K562 (cell line): ENCODE measurements around the gene THAP12. TPM values are rescaled to one million over a fixed set of nuclear protein-coding genes. Genes with fewer than 3 reads are reported as not detected.

Source experiments
- BACH1 ChIP-seq: fragments of 200-800 bp; sonication (Bioruptor generic); IDR thresholded peaks from 2 replicates; pipeline ENCODE4 v1.6.1; 2016; ENCODE audit warnings: missing genetic modification characterization, missing compliant biosample characterization
- CBFA2T2 ChIP-seq: fragments of 450-650 bp; conservative IDR thresholded peaks from 2 replicates; pipeline ENCODE4 v1.6.1; 2017; ENCODE audit warnings: mild to moderate bottlenecking
- CCNT2 ChIP-seq: IDR thresholded peaks from 2 replicates; pipeline ENCODE4 v1.6.1; 2011; ENCODE audit warnings: borderline replicate concordance, low read depth, mild to moderate bottlenecking, moderate library complexity, mixed read lengths, low read length; ENCODE audit not compliant: insufficient read length; ENCODE audit errors: extremely low read depth
- DDX20 ChIP-seq: fragments of 450-650 bp; IDR thresholded peaks from 2 replicates; pipeline ENCODE4 v1.6.1; 2016; ENCODE audit warnings: missing genetic modification characterization, low read depth, mild to moderate bottlenecking, missing compliant biosample characterization, moderate library complexity
- EGR1 ChIP-seq: fragments of 450-650 bp; conservative IDR thresholded peaks from 2 replicates; pipeline ENCODE4 v1.6.1; 2017; ENCODE audit warnings: mild to moderate bottlenecking
- EP400 ChIP-seq: fragments of 450-650 bp; IDR thresholded peaks from 2 replicates; pipeline ENCODE4 v1.6.1; 2017; ENCODE audit warnings: antibody characterized with exemption, mild to moderate bottlenecking, moderate library complexity
- NCOA6 ChIP-seq: fragments of 450-650 bp; IDR thresholded peaks from 2 replicates; pipeline ENCODE4 v1.6.1; 2017; ENCODE audit warnings: mild to moderate bottlenecking
- PHF21A ChIP-seq: fragments of 450-650 bp; IDR thresholded peaks from 2 replicates; pipeline ENCODE4 v1.6.1; 2017; ENCODE audit warnings: low read depth, borderline replicate concordance
- PYGO2 ChIP-seq: fragments of 450-650 bp; IDR thresholded peaks from 2 replicates; pipeline ENCODE4 v1.6.1; 2016; ENCODE audit warnings: mild to moderate bottlenecking, missing genetic modification characterization, moderate library complexity, missing compliant biosample characterization
- RB1 ChIP-seq: fragments of 450-650 bp; IDR thresholded peaks from 2 replicates; pipeline ENCODE4 v1.6.1; 2017; ENCODE audit warnings: low read depth, mild to moderate bottlenecking
- RFX1 ChIP-seq: fragments of 450-650 bp; IDR thresholded peaks from 2 replicates; pipeline ENCODE4 v1.6.1; 2016; ENCODE audit warnings: mild to moderate bottlenecking, moderate library complexity
- RHOXF2B ChIP-seq: fragments of 250-450 bp; sonication (Bioruptor Pico); conservative IDR thresholded peaks from 2 replicates; pipeline ENCODE4 v1.5.1; 2021
- SREBF1 ChIP-seq: fragments of 150-350 bp; IDR thresholded peaks from 2 replicates; pipeline ENCODE4 v1.6.1; 2014; ENCODE audit warnings: antibody characterized with exemption, low read depth, low read length, borderline replicate concordance
- TBP ChIP-seq: optimal IDR thresholded peaks from 2 replicates; pipeline ENCODE3; 2011; ENCODE audit warnings: low read depth, low read length, improper control_type of control experiment
- TEAD4 ChIP-seq, 2 experiments: sonication (generic) in 1 of 2; formaldehyde crosslinking in 1 of 2; IDR thresholded peaks; 2 replicates each; pipeline versions ENCODE4 v1.6.1 to v1.8.0; 2012 to 2022; ENCODE audit warnings: borderline replicate concordance in 1 of 2, inconsistent platforms in 1 of 2, low read length in 1 of 2, mild to moderate bottlenecking in 1 of 2, missing genetic modification reagents in 1 of 2
- TFAM ChIP-seq: fragments of 250-450 bp; sonication (Bioruptor Pico); conservative IDR thresholded peaks from 2 replicates; pipeline ENCODE4 v1.5.0; 2021; ENCODE audit warnings: mild to moderate bottlenecking, moderate library complexity
- TFAP4 ChIP-seq: sonication (generic); formaldehyde crosslinking; IDR thresholded peaks from 2 replicates; pipeline ENCODE4 v1.8.0; 2022; ENCODE audit warnings: missing genetic modification reagents, mild to moderate bottlenecking, moderate library complexity, borderline replicate concordance
- THRB ChIP-seq: fragments of 450-650 bp; formaldehyde crosslinking; conservative IDR thresholded peaks from 2 replicates; pipeline ENCODE4 v1.4.0; 2022; ENCODE audit warnings: mild to moderate bottlenecking, missing genetic modification characterization
- ZBTB1 ChIP-seq: sonication (generic); formaldehyde crosslinking; IDR thresholded peaks from 2 replicates; pipeline ENCODE4 v1.8.1; 2023; ENCODE audit warnings: missing genetic modification reagents, low read depth, mild to moderate bottlenecking, borderline replicate concordance
- ZBTB11 ChIP-seq, 3 experiments: fragments of 200-800 bp in 1 of 3; fragments of 250-450 bp in 1 of 3; fragments of 450-650 bp in 1 of 3; sonication (Bioruptor Pico) in 1 of 3; sonication (Bioruptor generic) in 1 of 3; formaldehyde crosslinking in 1 of 3; IDR thresholded peaks; 2 replicates each; pipeline versions ENCODE4 v1.6.1 to v1.8.0; 2016 to 2022; ENCODE audit warnings: mild to moderate bottlenecking in 2 of 3, missing genetic modification characterization in 2 of 3, missing compliant biosample characterization in 1 of 3, moderate library complexity in 1 of 3
- ZFPM2 ChIP-seq: fragments of 250-450 bp; sonication (Bioruptor Pico); IDR thresholded peaks from 2 replicates; pipeline ENCODE4 v1.5.1; 2022; ENCODE audit warnings: mild to moderate bottlenecking
- ZNF217 ChIP-seq: sonication (generic); formaldehyde crosslinking; IDR thresholded peaks from 2 replicates; pipeline ENCODE4 v1.8.0; 2022; ENCODE audit warnings: mild to moderate bottlenecking, missing genetic modification reagents
- ZNF282 ChIP-seq: sonication (generic); formaldehyde crosslinking; IDR thresholded peaks from 2 replicates; pipeline ENCODE4 v1.8.1; 2023; ENCODE audit warnings: missing genetic modification reagents
- ZSCAN29 ChIP-seq: fragments of 450-650 bp; IDR thresholded peaks from 2 replicates; pipeline ENCODE4 v1.6.1; 2017
- polyA plus RNA-seq, 8 experiments: library from polyadenylated mRNA; depleted of rRNA in 4 of 8; stranded (reverse) in 5 of 8; unstranded in 3 of 8; fragments of >200 nt; fragmentation: Nextera tagmentation in 2 of 8; fragmentation: Illumina TruSeq in 1 of 8; extraction: Ambion mirVana in 2 of 8; extraction: Trizol in 1 of 8; gene quantifications; 2 replicates each; pipeline versions ENCODE4 v1.2.1 to v1.2.3, GENCODE V29; 2011 to 2014; ENCODE audit warnings: inconsistent platforms in 1 of 8, missing spikeins in 1 of 8
- total RNA-seq, 7 experiments: library from RNA; depleted of rRNA in 6 of 7; stranded (reverse); fragments of >200 nt in 6 of 7; fragmentation: Illumina TruSeq in 2 of 7; extraction: Trizol in 2 of 7; gene quantifications; 2 replicates each; pipeline versions ENCODE4 v1.2.1 to v1.2.3, GENCODE V29; 2011 to 2021; ENCODE audit warnings: low replicate concordance in 1 of 7

THAP12 gene
- total and polyA plus RNA-seq, 9 of the 15 experiments (the other 6 are each of a cell fraction or from before 2014, with no cell fraction given), result 28.1 to 103 (median 57.8) TPM

- TF ChIP-seq ZBTB1 (CRISPR knock-in tag), result no peak
- peak in 1 of 3 experiments; percentile 56; a peak in 2 of 6 replicates for TF ChIP-seq ZBTB11 (CRISPR knock-in tag; IDR thresholded peaks at IDR 0.05)
- no peak for TF ChIP-seq ZFPM2 (CRISPR knock-in tag)
- TF ChIP-seq DDX20 (tag), result no peak
- TF ChIP-seq TBP, result no peak
- no peak for TF ChIP-seq ZSCAN29
- TF ChIP-seq PHF21A, result 0 out of 2 replicates have a peak, but pooled peaks have one; percentile 27
- TF ChIP-seq RFX1, result no peak
- no peak for TF ChIP-seq NCOA6
- no peak for TF ChIP-seq CCNT2
- TF ChIP-seq TEAD4 (IDR thresholded peaks at IDR 0.05; ENCODE audit: low read length), result peak; percentile 40; the same call in 1 of the 2 replicates
- TF ChIP-seq TEAD4 (CRISPR knock-in tag; IDR thresholded peaks at IDR 0.05; ENCODE audit: borderline replicate concordance), result no peak
- TF ChIP-seq ZNF217 (CRISPR knock-in tag), result no peak
- no peak for TF ChIP-seq TFAP4 (CRISPR knock-in tag)
- no peak for TF ChIP-seq TFAM
- no peak for TF ChIP-seq PYGO2 (tag)
- TF ChIP-seq SREBF1, result no peak
- no peak for TF ChIP-seq EP400
- TF ChIP-seq RHOXF2B (CRISPR knock-in tag), result no peak
- TF ChIP-seq CBFA2T2, result peak; percentile 82
- no peak for TF ChIP-seq ZNF282 (CRISPR knock-in tag)
- 0 out of 2 replicates have a peak, but pooled peaks have one; percentile 15 for TF ChIP-seq EGR1
- no peak for TF ChIP-seq THRB (CRISPR knock-in tag)
- TF ChIP-seq RB1, result no peak
- TF ChIP-seq BACH1 (tag), result no peak
These were observed 15.8 kb downstream of the THAP12 start (continued) for GRCh38 chr11:76365038-76365679.
